Neural cell (in vitro differentiated cells): Measurements from ENCODE around the gene COL8A1. TPM values are rescaled to one million over a fixed set of nuclear protein-coding genes. Genes with fewer than 3 reads are reported as not detected.

ENCODE experiments used
- H2AFZ ChIP-seq: fragments of 200-600, 300-800 bp; sonication (generic), shearing (Covaris generic); 2 replicates; pipeline ENCODE4 v1.6.0; 2014; ENCODE audit warnings: low read depth, mild to moderate bottlenecking, antibody characterized with exemption, low read length, moderate library complexity
- H3F3A ChIP-seq: fragments of 200-600 bp; shearing (Covaris generic); 2 replicates; pipeline ENCODE4 v1.6.1; 2016; ENCODE audit warnings: mild to moderate bottlenecking, moderate library complexity, mixed read lengths, antibody characterized with exemption, low read length; ENCODE audit not compliant: insufficient read depth, poor library complexity, severe bottlenecking
- H3K27ac ChIP-seq: fragments of 200-600, 300-800 bp; sonication (generic), shearing (Covaris generic); 2 replicates; pipeline ENCODE4 v1.5.1; 2014; ENCODE audit warnings: mild to moderate bottlenecking, low read length, moderate library complexity
- H3K27me3 ChIP-seq: fragments of 300-800, 200-600 bp; sonication (generic), shearing (Covaris generic); 2 replicates; pipeline ENCODE4 v1.6.0; 2014; ENCODE audit warnings: mild to moderate bottlenecking, low read depth, low read length, moderate library complexity; ENCODE audit not compliant: insufficient read depth
- H3K36me3 ChIP-seq: fragments of 300-800, 200-600 bp; sonication (generic), shearing (Covaris generic); 2 replicates; pipeline ENCODE4 v1.5.1; 2014; ENCODE audit warnings: mild to moderate bottlenecking, antibody characterized with exemption, low read length, moderate library complexity; ENCODE audit not compliant: insufficient read depth
- H3K4me2 ChIP-seq: fragments of 300-800, 200-600 bp; sonication (generic), shearing (Covaris generic); 2 replicates; pipeline ENCODE4 v1.6.0; 2014; ENCODE audit warnings: mild to moderate bottlenecking, low read length
- H3K4me3 ChIP-seq: fragments of 300-800, 200-600 bp; sonication (generic), shearing (Covaris generic); 2 replicates; pipeline ENCODE4 v1.5.1; 2014; ENCODE audit warnings: mild to moderate bottlenecking, low read length, moderate library complexity
- H3K79me2 ChIP-seq: fragments of 200-600 bp; shearing (Covaris generic); replicated peaks from 2 replicates; pipeline ENCODE4 v1.6.0; 2014; ENCODE audit warnings: mild to moderate bottlenecking, low read length, moderate library complexity; ENCODE audit not compliant: insufficient read depth
- H3K9ac ChIP-seq: fragments of 300-800, 200-600 bp; sonication (generic), shearing (Covaris generic); 2 replicates; pipeline ENCODE4 v1.6.1; 2016; ENCODE audit warnings: mild to moderate bottlenecking, low read length, mixed read lengths
- H3K9me2 ChIP-seq: fragments of 200-600 bp; shearing (Covaris generic); 2 replicates; pipeline ENCODE4 v1.6.1; 2016; ENCODE audit warnings: mild to moderate bottlenecking, low read length, mixed read lengths; ENCODE audit not compliant: insufficient read depth
- H3K9me3 ChIP-seq: fragments of 200-600, 300-800 bp; sonication (generic), shearing (Covaris generic); 2 replicates; pipeline ENCODE4 v1.6.1; 2016; ENCODE audit warnings: mild to moderate bottlenecking, mixed run types, low read length, moderate library complexity, mixed read lengths
- H4K20me1 ChIP-seq: fragments of 200-600 bp; shearing (Covaris generic); 2 replicates; pipeline ENCODE4 v1.6.1; 2016; ENCODE audit warnings: mild to moderate bottlenecking, mixed run types; ENCODE audit not compliant: insufficient read depth
- CTCF ChIP-seq: fragments of 450-650 bp; IDR thresholded peaks from 2 replicates; pipeline ENCODE4 v1.5.1; 2014; ENCODE audit warnings: antibody characterized with exemption, mild to moderate bottlenecking, moderate library complexity; ENCODE audit not compliant: poor library complexity, severe bottlenecking
- EP300 ChIP-seq: fragments of 450-650 bp; conservative IDR thresholded peaks from 2 replicates; pipeline ENCODE4 v1.6.1; 2014; ENCODE audit warnings: antibody characterized with exemption, mild to moderate bottlenecking, moderate library complexity; ENCODE audit not compliant: poor library complexity, severe bottlenecking
- EZH2 ChIP-seq: fragments of 200-600, 300-800 bp; shearing (Covaris generic), sonication (generic); IDR thresholded peaks from 2 replicates; pipeline ENCODE4 v1.6.1; 2014; ENCODE audit warnings: antibody characterized with exemption, low read length, borderline replicate concordance, mild to moderate bottlenecking; ENCODE audit not compliant: insufficient read depth, poor library complexity, severe bottlenecking
- MXI1 ChIP-seq: fragments of 450-650 bp; conservative IDR thresholded peaks from 2 replicates; pipeline ENCODE4 v1.6.1; 2014; ENCODE audit warnings: antibody characterized with exemption, mild to moderate bottlenecking; ENCODE audit not compliant: poor library complexity, severe bottlenecking
- POLR2AphosphoS5 ChIP-seq: IDR thresholded peaks from 2 replicates; pipeline ENCODE4 v1.6.1; 2012
- RAD21 ChIP-seq: fragments of 450-650 bp; conservative IDR thresholded peaks from 2 replicates; pipeline ENCODE4 v1.6.1; 2014; ENCODE audit warnings: antibody characterized with exemption, mild to moderate bottlenecking, moderate library complexity
- REST ChIP-seq: IDR thresholded peaks from 2 replicates; pipeline ENCODE4 v1.6.1; 2012; ENCODE audit warnings: borderline replicate concordance
- SMC3 ChIP-seq: fragments of 450-650 bp; conservative IDR thresholded peaks from 2 replicates; pipeline ENCODE4 v1.6.1; 2014; ENCODE audit warnings: antibody characterized with exemption, mild to moderate bottlenecking, moderate library complexity; ENCODE audit not compliant: poor library complexity
- TAF1 ChIP-seq: IDR thresholded peaks from 2 replicates; pipeline ENCODE4 v1.6.1; 2012; ENCODE audit warnings: low read depth
- polyA plus RNA-seq: library from polyadenylated mRNA; depleted of rRNA; stranded (reverse); fragments of >200 nt; gene quantifications from 2 replicates; pipeline ENCODE4 v1.2.3, GENCODE V29; 2014

COL8A1 gene
- polyA plus RNA-seq, 1 donor from 2014 or later, result 0.04 TPM

GRCh38 chr3:99834211-99834957 is 196.0 kb downstream of the COL8A1 start:
- H2AFZ ChIP-seq, result no peak overlapping the region
- H3K9me3 ChIP-seq, result no peaks in the 10 kb centered on the region
- H3K36me3 ChIP-seq, result no peaks in the 10 kb centered on the region
- H3K9ac ChIP-seq, result no peak overlapping the region
- no peak overlapping the region for H3K4me2 ChIP-seq
- H3K79me2 ChIP-seq, result no peaks in the 10 kb centered on the region
- H3K9me2 ChIP-seq, result no peaks in the 10 kb centered on the region
- no peak for TF ChIP-seq POLR2AphosphoS5
- TF ChIP-seq TAF1, result no peak
- TF ChIP-seq EP300, result no peak
- TF ChIP-seq CTCF, result no peak
- no peak for TF ChIP-seq MXI1
- no peak for TF ChIP-seq RAD21
- no peak for TF ChIP-seq EZH2
- TF ChIP-seq REST, result no peak
- TF ChIP-seq SMC3, result no peak
- H4K20me1 ChIP-seq, result no peaks in the 10 kb centered on the region
- H3K27me3 ChIP-seq, result no peaks in the 10 kb centered on the region
- H3K4me3 ChIP-seq, result no peak overlapping the region
- no peak overlapping the region for H3K27ac ChIP-seq
- no peaks in the 10 kb centered on the region for H3F3A ChIP-seq

DNA sequence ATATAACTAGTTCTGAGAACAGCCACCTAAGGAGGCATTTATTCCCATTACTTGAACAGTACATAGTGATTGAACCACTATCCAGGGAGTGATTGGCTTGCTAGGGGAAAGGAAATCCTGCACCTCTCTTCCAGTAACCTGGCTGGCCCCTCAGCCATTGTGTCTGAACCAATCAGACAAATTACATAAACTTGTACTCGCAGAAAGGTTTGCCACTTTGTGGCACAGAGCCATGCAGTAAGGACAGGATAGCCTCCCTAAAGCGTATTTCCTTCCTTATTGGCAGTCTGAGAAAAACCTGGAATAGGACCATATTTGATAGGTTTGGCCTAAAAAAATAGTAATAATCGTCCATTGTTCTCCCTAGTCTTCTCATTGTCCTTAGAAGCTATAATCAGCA is 198.3 kb downstream of the COL8A1 start:
- no peaks in the 10 kb centered on the region for H3K36me3 ChIP-seq
- TF ChIP-seq CTCF (no peak), EZH2 (no peak), POLR2AphosphoS5 (no peak), RAD21 (no peak), EP300 (no peak), REST (no peak), SMC3 (no peak), TAF1 (no peak), MXI1 (no peak)
- no peak overlapping the region for H3K27ac ChIP-seq
- no peak overlapping the region for H3K4me3 ChIP-seq
- no peaks in the 10 kb centered on the region for H4K20me1 ChIP-seq
- no peaks in the 10 kb centered on the region for H3K9me2 ChIP-seq
- no peaks in the 10 kb centered on the region for H3K79me2 ChIP-seq
- H3K9me3 ChIP-seq, result no peaks in the 10 kb centered on the region
- H3K4me2 ChIP-seq, result no peak overlapping the region
- no peak overlapping the region for H2AFZ ChIP-seq
- no peaks in the 10 kb centered on the region for H3K27me3 ChIP-seq
- no peaks in the 10 kb centered on the region for H3F3A ChIP-seq
- H3K9ac ChIP-seq, result no peak overlapping the region
